GM12865 (cell line): ENCODE data around the gene NTRK1.

ENCODE experiments used
- DNase-seq: peaks from one replicate; pipeline ENCODE4 v3.0.0; 2010; ENCODE audit warnings: low read depth
- H3K4me3 ChIP-seq: 2 replicates; pipeline ENCODE4 v1.5.1; 2011; ENCODE audit warnings: mild to moderate bottlenecking, low read depth, low read length, control low read depth
- TF ChIP-seq, protein P1 (sequence below): IDR thresholded peaks from 2 replicates; pipeline ENCODE4 v1.5.1; 2011; ENCODE audit warnings: low read length, control low read depth, low read depth, inconsistent platforms; ENCODE audit not compliant: insufficient read depth; ENCODE audit errors: missing control alignments

The NTRK1 gene

DNA sequence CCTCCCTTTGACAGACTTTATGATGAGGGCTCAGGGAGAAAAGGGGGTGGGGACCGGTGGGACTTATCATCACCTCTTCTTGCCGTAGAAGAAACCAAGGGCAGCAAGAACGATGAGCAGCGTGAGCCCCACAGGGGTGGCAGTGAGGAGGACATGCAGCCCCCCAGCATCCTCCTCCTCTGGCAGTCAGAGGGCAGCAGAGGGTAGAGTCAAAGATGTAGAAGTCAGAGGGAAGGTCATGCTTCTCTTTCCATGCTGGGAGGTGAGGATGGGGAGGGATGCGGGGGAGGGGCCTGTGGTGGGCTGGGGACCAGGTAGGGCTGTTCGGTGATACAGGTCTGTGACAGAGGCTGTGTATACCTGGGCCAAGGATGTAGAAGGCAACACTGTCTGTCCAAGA, 16.6 kb upstream of the NTRK1 start:
- TF ChIP-seq, protein P1, sequence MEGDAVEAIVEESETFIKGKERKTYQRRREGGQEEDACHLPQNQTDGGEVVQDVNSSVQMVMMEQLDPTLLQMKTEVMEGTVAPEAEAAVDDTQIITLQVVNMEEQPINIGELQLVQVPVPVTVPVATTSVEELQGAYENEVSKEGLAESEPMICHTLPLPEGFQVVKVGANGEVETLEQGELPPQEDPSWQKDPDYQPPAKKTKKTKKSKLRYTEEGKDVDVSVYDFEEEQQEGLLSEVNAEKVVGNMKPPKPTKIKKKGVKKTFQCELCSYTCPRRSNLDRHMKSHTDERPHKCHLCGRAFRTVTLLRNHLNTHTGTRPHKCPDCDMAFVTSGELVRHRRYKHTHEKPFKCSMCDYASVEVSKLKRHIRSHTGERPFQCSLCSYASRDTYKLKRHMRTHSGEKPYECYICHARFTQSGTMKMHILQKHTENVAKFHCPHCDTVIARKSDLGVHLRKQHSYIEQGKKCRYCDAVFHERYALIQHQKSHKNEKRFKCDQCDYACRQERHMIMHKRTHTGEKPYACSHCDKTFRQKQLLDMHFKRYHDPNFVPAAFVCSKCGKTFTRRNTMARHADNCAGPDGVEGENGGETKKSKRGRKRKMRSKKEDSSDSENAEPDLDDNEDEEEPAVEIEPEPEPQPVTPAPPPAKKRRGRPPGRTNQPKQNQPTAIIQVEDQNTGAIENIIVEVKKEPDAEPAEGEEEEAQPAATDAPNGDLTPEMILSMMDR, result no peak
- no peak overlapping the region for H3K4me3 ChIP-seq
- DNase-seq, result no peak

DNA sequence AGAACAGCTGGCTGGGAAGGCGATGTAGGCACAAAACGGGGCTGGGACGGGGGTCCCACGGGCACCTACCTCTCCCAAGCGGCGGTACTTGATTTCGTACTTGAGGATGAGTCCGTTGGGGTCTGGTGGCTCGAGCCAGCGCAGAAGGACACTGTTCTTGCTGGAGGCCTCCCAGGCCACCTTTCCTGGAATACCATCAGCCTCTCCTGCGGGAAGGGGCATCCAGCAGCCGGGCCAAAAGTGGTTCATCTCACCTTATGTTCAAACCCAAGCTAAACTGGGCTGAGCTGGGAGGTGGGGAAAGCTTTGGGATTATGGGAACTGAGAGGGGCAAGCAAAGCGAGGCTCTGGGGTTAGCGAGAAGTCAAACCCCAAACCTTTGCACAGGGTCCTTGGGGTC, 16.0 kb upstream of the NTRK1 start:
- no peak overlapping the region for H3K4me3 ChIP-seq
- TF ChIP-seq, protein P1, result no peak
- DNase-seq, result no peak

DNA sequence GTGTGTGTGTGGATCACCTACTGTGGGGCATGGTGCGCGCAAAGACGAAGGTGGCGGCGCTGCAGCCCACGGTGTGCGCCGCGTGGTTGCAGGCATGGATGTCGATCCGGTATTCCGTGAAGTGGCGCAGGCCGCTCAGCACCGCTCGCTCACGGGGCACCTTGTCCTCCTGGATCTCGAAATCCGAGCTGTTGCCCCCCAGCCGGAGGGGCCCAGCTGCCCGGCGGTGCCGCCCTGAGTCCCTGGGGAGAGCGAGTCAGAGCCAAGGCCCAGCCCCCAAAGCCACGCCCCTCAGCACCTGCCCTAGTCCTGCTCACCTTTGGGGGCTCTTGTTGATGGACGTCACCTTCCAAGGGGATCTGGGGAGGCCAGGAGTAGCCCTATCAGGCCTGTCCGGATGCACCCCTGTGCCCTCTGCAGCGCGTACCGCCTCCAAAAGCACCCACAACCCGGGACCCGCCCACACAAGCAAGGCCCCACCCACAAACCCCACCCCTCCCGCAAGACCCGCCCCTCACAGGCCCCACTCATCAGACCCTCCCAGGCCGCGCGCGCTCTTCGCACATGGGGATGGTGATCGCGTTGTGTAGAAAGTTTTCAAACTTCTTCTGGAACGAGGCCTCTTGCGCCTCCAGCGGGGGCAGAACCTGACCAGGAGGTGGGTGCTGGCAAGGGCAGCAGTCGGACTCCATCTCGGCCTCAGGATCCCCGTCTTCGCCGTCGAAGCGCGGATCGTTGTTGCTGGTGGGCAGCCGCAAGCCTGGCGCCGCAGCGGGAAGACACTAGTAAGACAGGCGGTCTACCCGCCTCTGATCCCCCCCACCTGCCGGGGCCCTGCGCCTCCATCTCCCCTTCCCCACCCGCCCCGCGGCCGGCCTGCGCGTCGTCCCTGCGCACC, 15.4 kb upstream of the NTRK1 start:
- TF ChIP-seq, protein P1, result no peak
- DNase-seq, result no peak
- H3K4me3 ChIP-seq, result no peak overlapping the region

DNA sequence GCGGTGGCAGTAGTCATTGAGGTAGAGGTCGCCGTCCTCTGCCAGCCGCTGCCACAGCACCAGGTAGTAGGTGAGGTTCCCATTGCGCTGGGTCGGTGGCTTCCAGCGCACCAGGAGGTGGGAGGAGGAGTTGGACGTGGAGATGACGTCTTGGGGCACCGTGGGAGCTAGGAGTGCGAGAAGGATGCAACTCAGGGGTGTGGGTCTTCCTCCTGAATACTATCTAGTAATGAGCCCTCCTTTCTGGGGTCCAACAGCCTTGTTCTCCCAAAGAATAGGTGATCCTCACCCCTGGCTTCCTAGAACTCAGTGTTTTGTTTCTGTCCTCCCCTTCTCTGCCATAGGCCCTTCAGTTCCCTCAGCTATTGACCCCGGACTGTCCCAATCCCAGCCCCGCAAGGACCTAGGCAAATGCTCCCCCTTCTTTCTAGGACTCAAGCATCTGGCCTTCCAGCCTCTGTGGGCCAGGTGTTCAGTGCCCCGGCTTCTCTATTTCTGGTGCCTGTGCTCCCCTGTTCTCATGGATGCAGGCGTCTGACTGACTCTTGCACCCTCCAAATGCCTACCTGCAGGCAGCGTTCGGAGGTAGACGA, 14.6 kb upstream of the NTRK1 start:
- TF ChIP-seq, protein P1, result no peak
- H3K4me3 ChIP-seq, result no peak overlapping the region
- no peak for DNase-seq

DNA sequence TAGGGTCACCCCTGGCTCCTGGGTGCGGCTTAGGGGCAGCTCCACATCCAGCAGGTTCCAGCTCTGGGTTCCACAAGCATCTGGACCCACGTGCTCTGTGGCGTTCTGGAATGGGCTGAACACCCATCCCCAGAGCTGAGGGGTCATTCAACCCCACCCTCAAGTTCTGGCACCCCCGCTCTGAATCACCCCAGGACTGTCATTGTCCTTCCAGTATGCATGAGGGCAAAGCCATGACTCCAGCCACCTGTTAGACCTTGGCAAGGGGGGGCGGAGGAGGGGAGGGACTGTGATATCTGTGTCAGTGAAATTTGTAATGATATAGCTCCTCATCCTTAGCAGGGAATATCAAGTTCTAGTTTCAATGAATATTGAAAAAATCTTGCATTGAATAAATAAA, 14.0 kb upstream of the NTRK1 start:
- no peak for DNase-seq
- TF ChIP-seq, protein P1, result no peak
- no peak overlapping the region for H3K4me3 ChIP-seq

DNA sequence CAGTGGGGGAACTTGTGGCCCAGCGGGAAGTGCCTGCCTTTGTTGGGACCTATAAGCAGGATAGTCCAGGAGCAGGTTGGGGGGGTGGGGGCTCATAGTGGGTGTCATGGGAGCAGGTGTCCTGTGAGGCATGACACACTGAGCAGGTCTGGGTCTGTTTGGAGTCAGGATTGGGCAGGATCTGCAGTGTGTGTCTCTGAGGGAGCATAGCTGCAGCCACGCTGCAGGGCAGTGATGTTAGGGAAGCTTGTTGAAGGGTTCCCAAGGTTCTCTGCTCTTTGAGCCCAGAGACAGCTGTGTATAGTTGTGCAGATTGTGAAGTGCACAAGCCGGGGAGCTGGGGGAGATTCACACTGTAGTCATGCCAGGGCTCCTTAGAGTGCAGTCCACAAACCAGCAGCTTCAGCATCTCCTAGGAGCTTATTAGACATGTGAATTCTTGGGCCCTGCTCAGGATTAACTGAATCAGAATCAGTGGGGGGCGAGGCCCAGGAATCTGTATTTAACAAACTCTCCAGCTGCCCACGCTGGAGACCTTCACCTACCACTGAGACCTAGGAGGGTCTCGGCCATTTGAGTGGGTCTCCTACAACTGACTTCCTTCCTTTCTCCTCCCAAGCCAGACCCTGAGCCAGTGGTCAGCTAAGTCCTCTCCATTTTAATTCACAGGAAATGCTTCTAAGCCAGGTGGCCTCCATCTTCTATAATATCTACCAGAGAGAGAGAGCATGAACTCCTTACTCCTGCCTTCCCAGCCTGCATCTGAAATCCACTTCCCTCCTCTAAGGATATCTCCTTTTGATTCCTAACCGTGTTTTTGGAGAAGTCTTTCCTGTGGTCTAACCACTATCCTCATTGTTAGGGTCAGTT, 12.8 kb upstream of the NTRK1 start:
- DNase-seq, result no peak
- no peak overlapping the region for H3K4me3 ChIP-seq
- TF ChIP-seq, protein P1, result no peak
